T-helper 17 cell (primary cell): ENCODE results near the gene ASB8. TPM values are rescaled to one million over a fixed set of nuclear protein-coding genes. Genes with fewer than 3 reads are reported as not detected.
"Not testable (repeated sequence)": the region's sequence is repeated elsewhere in the genome, so short reads cannot be mapped to it uniquely, and the experiment has no call there.

Source experiments
- ATAC-seq: fragments of 150-1000 bp; cut with Tn5 transposase; 2 replicates; pipeline ENCODE4 v1.10.0; 2021; ENCODE audit warnings: mild to moderate bottlenecking, moderate library complexity
- DNase-seq, 3 donors: peaks; one replicate each; pipeline versions ENCODE4 v3.0.0 to v3.0.0-alpha.2; 2020 to 2021
- H3K9me3 ChIP-seq: one replicate; pipeline ENCODE4 v1.7.0; 2013; ENCODE audit warnings: low read length, mild to moderate bottlenecking; ENCODE audit not compliant: control insufficient read depth, poor library complexity, severe bottlenecking
- H3K27ac Mint-ChIP-seq: one replicate; pipeline ENCODE4 v1.8.0; 2022; ENCODE audit warnings: mild to moderate bottlenecking, moderate library complexity, mixed read lengths
- H3K27me3 Mint-ChIP-seq: one replicate; pipeline ENCODE4 v1.8.0; 2022; ENCODE audit warnings: mixed read lengths
- H3K36me3 Mint-ChIP-seq: one replicate; pipeline ENCODE4 v1.8.0; 2022; ENCODE audit warnings: low read depth, mixed read lengths
- H3K4me1 Mint-ChIP-seq: one replicate; pipeline ENCODE4 v1.8.0; 2022; ENCODE audit warnings: mild to moderate bottlenecking, mixed read lengths
- H3K4me3 Mint-ChIP-seq: one replicate; pipeline ENCODE4 v1.8.0; 2022; ENCODE audit warnings: mild to moderate bottlenecking, moderate library complexity, mixed read lengths
- total RNA-seq, 4 donors: library from RNA in 2 of 4; stranded (reverse) in 2 of 4; gene quantifications; one replicate each; pipeline ENCODE4 v1.2.3 and lab custom pipeline; 2022 to 2026

ASB8 gene
- total RNA-seq, 2 donors from 2014 or later: 39.0 to 59.6 TPM

DNA sequence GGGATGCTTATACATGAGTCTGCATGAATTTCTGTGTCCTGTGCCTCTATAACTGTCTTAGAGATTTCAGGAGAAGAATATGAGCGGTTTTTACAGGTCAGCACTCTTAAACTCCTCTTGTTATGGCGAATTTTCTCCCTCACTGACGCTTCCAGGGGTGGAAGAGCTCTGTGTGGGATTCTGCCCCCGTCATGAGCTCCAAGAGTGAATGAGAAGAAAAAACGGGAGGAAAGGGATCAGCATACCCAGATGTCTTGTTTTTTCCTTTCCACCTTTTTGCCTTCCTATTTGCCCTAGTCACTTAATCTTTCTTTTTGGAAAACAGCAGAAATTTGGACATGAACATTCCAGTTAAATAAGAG is 37.5 kb downstream of the ASB8 start:
- ATAC-seq: no peak
- Mint-ChIP-seq H3K4me1 (peaks cover 32% of the 10 kb centered on the region), H3K27ac (no peak overlapping the region), H3K4me3 (peak overlapping the region; percentile 100), H3K27me3 (peaks cover 14% of the 10 kb centered on the region), H3K36me3 (peaks cover 3% of the 10 kb centered on the region)
- no peak for DNase-seq
- H3K9me3 ChIP-seq: no peaks in the 10 kb centered on the region

DNA sequence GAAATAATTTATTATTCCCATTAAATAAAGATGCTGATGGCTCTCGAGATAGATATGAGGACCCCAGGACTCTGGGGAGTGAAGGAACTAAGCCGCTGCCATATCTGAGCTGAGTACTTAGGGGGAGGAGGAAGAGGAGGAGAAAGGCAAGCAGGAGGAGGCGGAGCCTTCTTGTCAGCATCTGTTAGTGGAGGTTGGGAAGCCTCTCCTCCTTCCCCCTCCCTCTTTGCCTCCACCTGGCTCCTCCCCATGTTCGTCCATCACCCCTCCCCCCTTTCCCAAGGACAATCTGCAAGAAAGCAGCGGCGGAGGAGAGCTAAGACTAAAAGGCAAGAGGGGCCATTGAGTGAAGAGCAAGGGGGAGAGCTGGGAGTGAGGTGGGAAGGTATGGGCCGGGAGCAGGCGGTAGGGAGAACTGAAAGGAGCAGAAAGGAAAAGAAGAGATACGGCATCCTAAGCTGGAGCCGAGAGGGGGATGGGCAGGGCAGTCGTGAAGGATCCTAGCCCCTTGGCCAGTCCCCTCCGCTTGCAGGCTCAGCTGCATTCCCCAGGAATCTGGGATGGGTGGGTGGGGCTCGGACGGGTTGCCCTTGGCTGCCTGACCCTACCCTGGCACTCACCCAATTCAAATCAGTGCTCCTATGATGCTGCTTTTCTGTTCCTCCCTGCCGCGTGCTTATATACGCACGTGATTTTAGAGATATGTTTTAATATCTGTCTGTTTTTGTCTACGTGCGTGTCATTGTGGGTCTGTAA is 38.1 kb downstream of the ASB8 start, which contains the start of gene PFKM:
Gene PFKM, plus strand, starts transcription at position 287 of the 756 bp plus-strand sequence. CDS start 3,411 bp downstream, outside the sequence.
- H3K36me3 Mint-ChIP-seq: peaks cover 2% of the 10 kb centered on the region
- H3K4me1 Mint-ChIP-seq: peaks cover 32% of the 10 kb centered on the region
- ATAC-seq (peak; percentile 99), DNase-seq (peak; percentile 25 to 44 (median 32))
- H3K9me3 ChIP-seq: no peaks in the 10 kb centered on the region
- H3K27ac Mint-ChIP-seq: peak within 1 kb of the TSS; percentile 91
- H3K27me3 Mint-ChIP-seq: peaks cover 14% of the 10 kb centered on the region
- peak within 1 kb of the TSS; percentile 100 for H3K4me3 Mint-ChIP-seq

DNA sequence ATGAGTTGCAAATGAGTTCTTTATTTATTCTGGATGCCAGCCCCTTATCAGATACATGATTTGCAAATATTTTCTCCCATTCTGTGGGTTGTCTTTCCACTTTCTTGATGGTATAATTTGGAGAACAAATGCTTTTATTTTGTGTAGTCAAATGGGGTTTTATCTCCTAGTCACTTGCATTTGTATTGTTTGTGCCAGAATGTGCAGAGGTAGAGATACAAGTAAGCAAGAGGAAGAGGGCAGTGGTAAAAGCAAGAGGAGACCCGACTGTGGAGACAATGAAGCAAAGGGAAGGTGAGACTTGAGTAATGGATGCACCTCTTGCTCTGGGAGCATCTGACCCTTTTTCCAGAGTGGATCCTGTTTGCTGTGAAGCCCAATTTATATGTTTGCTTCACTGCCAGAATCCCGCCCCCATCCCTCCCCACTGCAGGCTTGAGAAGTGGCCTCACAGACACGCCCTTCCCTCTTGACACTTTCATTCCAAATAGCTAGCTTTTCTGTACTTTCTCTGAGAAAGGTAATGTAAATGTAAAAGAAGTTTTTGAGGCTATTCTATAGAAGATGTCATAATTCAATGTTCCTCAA is 38.9 kb downstream of the ASB8 start:
- Mint-ChIP-seq H3K4me3 (peak overlapping the region; percentile 100), H3K27ac (peak overlapping the region; percentile 91), H3K27me3 (peaks cover 14% of the 10 kb centered on the region), H3K4me1 (peaks cover 33% of the 10 kb centered on the region), H3K36me3 (no peaks in the 10 kb centered on the region)
- no peak for ATAC-seq
- no peaks in the 10 kb centered on the region for H3K9me3 ChIP-seq
- DNase-seq: no peak

DNA sequence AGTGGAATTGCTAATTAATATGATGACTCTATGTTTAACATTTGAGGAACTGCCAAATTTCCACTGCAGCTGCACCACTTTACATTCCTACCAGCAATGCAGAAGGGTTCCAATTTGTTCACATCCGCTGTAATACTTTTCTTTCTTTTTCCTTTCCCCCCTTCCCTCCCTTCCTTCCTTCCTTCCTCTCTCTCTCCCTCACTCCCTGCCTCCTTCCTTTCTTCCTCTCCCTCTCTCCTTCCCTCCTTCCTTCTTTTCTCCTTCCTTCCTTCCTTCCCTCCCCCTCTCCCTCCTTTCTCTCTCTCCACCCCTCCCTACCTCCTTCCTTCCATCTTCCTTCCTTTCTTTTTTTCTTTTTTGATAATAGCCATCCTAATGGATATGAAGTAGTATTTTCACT is 41.4 kb downstream of the ASB8 start:
- no peak overlapping the region for H3K4me3 Mint-ChIP-seq
- no peaks in the 10 kb centered on the region for H3K36me3 Mint-ChIP-seq
- no peak for ATAC-seq
- no peak for DNase-seq
- H3K4me1 Mint-ChIP-seq: peaks cover 22% of the 10 kb centered on the region
- no peak overlapping the region for H3K27ac Mint-ChIP-seq
- H3K9me3 ChIP-seq: no peaks in the 10 kb centered on the region
- peaks cover 14% of the 10 kb centered on the region for H3K27me3 Mint-ChIP-seq

DNA sequence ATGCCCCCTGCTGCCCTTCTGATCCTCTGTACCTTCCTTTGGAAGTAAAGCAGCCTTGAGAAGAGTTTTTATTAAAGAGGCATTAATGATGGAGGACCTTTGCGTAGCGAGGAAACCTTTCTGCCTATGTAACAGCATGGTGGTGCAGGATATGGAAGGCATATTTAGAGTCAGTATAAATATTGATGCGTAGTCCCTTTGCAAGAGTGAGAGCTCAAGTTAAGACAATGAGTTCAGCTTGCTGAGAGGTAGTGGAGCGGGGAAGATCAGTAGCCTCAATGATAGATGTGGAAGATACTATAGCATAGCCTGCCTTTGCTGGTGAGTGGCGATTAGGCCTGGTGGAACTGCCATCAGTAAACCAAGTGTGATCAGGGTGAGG is 46.0 kb downstream of the ASB8 start:
- not testable (repeated sequence) for H3K4me3 Mint-ChIP-seq, H3K36me3 Mint-ChIP-seq, ATAC-seq, H3K27ac Mint-ChIP-seq, DNase-seq, H3K9me3 ChIP-seq
- Mint-ChIP-seq H3K27me3 (peaks cover 14% of the 10 kb centered on the region), H3K4me1 (peaks cover 35% of the 10 kb centered on the region)

DNA sequence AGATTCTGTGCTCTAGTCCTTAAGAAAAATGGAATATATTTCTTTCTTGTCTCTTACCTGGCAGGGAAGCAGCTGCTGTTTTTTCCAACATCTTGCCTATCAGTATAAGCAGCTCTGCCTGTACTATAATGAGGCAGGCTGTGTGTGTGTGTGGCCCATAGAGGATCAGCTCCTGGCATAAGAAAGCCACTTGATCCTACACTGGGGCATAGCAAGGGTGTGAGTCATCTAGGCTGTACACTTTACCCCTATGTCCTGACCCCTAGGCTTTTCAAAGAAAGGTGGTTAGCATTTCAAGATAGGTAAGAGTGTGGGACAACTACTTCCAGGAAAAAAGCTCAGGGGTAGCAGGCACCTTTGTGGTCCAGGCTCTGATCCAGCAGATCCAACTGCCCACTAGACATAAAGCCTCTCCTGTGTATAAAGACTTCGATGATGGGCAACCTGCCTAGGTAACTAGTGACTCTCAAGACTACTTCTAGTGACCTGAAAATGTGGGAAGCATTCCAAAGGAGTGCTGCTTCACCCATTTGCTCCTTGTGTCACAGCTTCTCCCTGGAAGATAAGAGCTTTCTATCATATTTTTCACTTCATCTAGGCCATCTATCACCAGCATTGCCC is 46.5 kb downstream of the ASB8 start:
- peaks cover 37% of the 10 kb centered on the region for H3K4me1 Mint-ChIP-seq
- no peak for DNase-seq
- H3K27me3 Mint-ChIP-seq: peaks cover 10% of the 10 kb centered on the region
- no peak overlapping the region for H3K4me3 Mint-ChIP-seq
- H3K27ac Mint-ChIP-seq: no peak overlapping the region
- no peak for ATAC-seq
- H3K9me3 ChIP-seq: no peaks in the 10 kb centered on the region
- H3K36me3 Mint-ChIP-seq: peaks cover 3% of the 10 kb centered on the region

DNA sequence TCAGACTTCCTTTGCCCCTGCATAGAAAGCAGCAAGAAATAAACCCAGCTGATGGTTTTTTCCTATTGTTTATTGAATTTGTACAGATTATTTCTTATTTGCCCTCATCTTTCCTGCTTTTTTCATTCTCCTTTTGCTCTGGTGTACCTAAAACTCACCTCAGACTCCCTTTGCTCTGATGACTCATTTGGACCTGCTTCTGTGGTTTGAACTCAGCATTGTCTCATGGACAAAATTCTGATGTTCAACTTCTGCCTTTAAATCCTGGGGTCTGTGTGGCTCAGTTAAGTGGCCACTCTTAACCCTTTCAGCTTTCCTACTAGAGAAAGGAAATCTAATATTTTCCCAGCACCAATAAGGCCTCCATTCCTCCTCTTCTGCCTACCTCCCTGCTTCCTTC is 47.9 kb downstream of the ASB8 start:
- H3K36me3 Mint-ChIP-seq: peaks cover 7% of the 10 kb centered on the region
- no peak for DNase-seq
- no peak for ATAC-seq

DNA sequence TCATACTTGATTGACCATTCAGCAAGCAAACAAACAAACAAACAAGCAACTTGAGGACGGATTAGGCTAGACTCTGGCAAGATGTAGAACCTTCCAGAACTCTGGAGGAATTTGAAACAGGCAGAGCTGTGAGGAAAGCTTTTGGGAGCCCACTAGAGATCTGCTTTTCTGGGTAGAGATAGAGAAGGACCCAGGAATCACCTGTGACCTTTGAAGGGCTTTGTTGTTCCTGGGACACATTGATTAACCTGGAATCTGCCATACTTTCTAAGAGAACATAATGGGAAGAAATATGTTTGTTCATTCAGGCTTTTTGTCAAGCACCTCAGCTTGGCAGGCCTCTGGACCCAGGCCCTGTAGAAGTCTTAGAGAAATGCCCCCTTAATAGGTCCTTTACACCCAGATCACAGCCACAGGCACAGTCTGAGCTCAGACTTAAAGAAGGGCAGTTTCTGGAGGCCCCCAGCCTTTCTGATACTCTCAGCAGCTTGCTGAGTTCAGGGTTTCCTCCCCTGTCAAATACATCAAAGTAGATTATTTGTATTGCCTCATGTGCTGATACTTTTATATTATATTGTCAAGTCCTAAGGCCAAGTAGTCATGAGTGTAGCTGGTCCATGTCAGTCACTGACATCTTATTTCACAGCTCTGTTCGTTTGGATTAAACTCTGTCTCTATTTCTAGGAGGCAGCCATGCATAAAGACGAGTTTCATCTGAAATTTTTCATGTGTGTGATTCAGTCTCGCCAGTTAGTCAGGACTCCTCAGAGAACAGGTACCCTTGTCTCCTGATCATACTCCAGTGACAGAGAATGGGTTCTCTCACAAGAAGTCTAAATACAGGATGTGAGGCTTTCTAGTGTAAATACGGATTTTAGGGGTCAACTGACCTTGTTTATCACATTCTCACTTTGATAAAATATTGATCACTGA is 50.4 kb downstream of the ASB8 start:
- DNase-seq (no peak), ATAC-seq (no peak)
- peak overlapping the region; percentile 99 for H3K27ac Mint-ChIP-seq
- H3K27me3 Mint-ChIP-seq: no peaks in the 10 kb centered on the region
- H3K36me3 Mint-ChIP-seq: peaks cover 7% of the 10 kb centered on the region
- H3K4me1 Mint-ChIP-seq: peaks cover 55% of the 10 kb centered on the region
- peak overlapping the region; percentile 99 for H3K4me3 Mint-ChIP-seq
- no peaks in the 10 kb centered on the region for H3K9me3 ChIP-seq

More for the DNA sequence above, 47.9 kb downstream of the ASB8 start:
- peak overlapping the region; percentile 69 for H3K27ac Mint-ChIP-seq
- H3K27me3 Mint-ChIP-seq: no peaks in the 10 kb centered on the region
- H3K4me3 Mint-ChIP-seq: peak overlapping the region; percentile 37
- H3K4me1 Mint-ChIP-seq: peaks cover 47% of the 10 kb centered on the region
- H3K9me3 ChIP-seq: no peaks in the 10 kb centered on the region

DNA sequence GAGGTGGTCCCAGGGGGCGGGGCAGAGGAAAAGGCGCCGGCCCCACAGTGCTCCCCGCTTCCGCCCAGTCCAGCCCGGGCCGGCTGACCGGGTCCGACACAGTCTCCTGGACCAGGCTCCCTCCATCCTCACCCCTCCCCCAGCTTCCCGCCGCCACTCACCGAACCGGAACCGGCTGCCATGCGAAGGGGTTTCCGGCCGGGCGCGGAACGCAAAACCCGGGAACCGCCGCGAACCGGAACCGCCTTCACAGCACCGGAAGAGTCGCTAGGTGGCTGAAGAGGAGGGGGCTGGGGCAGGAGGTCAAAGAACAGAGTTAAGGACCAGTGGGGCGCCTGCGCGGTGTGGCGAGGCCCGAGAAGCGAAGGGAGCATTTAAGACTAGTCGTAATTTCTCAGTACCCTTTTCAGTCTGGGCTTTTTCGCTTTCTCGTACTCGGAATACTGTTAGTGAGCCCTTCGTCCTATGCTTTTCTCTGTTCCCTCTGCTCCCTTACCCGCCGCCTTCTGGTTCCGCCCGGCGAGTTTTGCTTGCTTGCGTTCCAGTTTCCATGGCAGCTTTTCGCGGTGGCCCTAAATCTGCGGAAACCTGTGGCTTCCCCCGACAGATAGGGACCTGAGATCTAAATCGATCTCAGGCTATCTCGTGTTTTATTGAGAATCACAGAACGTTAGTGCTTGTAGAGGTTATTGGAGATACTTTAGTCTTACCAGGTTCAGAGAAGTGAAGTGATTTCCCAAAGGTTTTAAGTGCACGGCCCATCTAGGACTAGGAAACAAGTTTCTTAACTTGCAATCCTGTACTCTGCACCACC is 51.2 kb downstream of the ASB8 start, which contains the start of gene SENP1:
Gene SENP1, minus strand, starts transcription at position 213 of the 814 bp plus-strand sequence. CDS start 4,607 bp downstream, outside the sequence.
- peaks cover 57% of the 10 kb centered on the region for H3K4me1 Mint-ChIP-seq
- peak within 1 kb of the TSS; percentile 99 for H3K4me3 Mint-ChIP-seq
- peak; percentile 79 for ATAC-seq
- H3K36me3 Mint-ChIP-seq: peaks cover 7% of the 10 kb centered on the region
- peak within 1 kb of the TSS; percentile 99 for H3K27ac Mint-ChIP-seq
- H3K27me3 Mint-ChIP-seq: no peaks in the 10 kb centered on the region
- peak; percentile 79 to 86 (median 81) for DNase-seq
- H3K9me3 ChIP-seq: no peaks in the 10 kb centered on the region

DNA sequence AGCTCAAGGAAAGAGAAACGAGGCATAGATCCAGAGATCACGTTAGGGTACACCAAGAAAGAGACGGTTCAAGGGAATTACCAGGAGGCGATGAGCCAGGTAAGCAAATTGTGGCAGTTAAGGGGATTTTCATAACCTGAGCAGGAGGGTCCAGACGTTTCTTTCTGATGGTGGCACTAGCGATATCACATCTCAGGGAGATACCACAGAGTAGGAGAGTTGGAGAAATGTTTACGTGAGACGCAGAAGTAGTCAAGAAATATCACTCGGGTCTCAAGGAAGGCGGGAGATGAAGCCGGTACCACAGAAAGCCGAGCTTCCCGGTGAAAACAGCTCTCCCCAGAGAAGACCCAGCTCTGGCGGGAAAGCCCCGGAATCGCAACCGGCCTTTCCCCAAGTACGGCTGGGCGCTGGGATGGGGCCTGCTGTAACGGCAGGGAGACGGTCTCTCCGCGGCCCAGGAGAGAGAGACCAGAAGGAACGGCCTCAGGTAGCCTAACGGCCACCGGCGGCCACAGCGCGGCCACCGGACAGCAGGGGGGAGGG is 51.9 kb downstream of the ASB8 start:
- H3K4me1 Mint-ChIP-seq: peaks cover 57% of the 10 kb centered on the region
- ATAC-seq: peak; percentile 62
- peak; percentile 53 to 58 (median 55) for DNase-seq

DNA sequence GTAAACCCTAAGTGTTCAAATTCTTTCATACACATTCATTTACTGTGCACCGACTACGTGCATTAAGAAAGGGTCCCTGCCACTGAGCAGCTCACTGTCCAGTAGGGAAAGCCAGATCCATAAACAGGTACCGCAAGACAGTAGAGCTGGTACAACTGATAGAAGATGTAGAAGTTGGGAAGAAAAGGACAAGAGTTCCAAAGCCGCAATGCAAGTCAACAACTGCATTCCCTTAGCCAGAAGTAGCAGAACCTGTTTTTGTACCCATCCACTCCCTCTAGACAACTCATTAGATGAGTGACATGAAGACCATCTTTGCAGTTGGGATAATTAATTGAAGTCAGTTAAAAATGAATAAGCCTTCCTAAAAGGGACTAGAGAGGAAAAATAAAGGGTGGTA is 52.8 kb downstream of the ASB8 start:
- H3K4me3 Mint-ChIP-seq: peak overlapping the region; percentile 99
- H3K9me3 ChIP-seq: no peaks in the 10 kb centered on the region
- peak overlapping the region; percentile 99 for H3K27ac Mint-ChIP-seq
- peaks cover 54% of the 10 kb centered on the region for H3K4me1 Mint-ChIP-seq
- no peak for ATAC-seq
- DNase-seq: no peak
- peaks cover 9% of the 10 kb centered on the region for H3K36me3 Mint-ChIP-seq
- no peaks in the 10 kb centered on the region for H3K27me3 Mint-ChIP-seq

More for the DNA sequence above, 51.9 kb downstream of the ASB8 start:
- no peaks in the 10 kb centered on the region for H3K9me3 ChIP-seq
- Mint-ChIP-seq H3K36me3 (peaks cover 7% of the 10 kb centered on the region), H3K4me3 (peak overlapping the region; percentile 99), H3K27ac (peak overlapping the region; percentile 99), H3K27me3 (no peaks in the 10 kb centered on the region)
